Hepatocyte (in vitro differentiated cells): ENCODE results near the gene SRSF5.

Source experiments
- EZH2 ChIP-seq: fragments of 200-600 bp; sonication (generic); IDR thresholded peaks from 2 replicates; pipeline ENCODE4 v1.6.1; 2016; ENCODE audit warnings: antibody characterized with exemption, mild to moderate bottlenecking, borderline replicate concordance
- EZH2phosphoT487 ChIP-seq: fragments of 200-600 bp; sonication (generic); IDR thresholded peaks from one replicate; pipeline ENCODE4 v1.6.1; 2018; ENCODE audit warnings: antibody characterized with exemption, mild to moderate bottlenecking, low read depth, moderate library complexity; ENCODE audit not compliant: unreplicated experiment, severe bottlenecking
- TF ChIP-seq, protein P1 (sequence below): fragments of 200-600 bp; sonication (generic); IDR thresholded peaks from 2 replicates; pipeline ENCODE4 v1.5.1; 2016; ENCODE audit warnings: antibody characterized with exemption, mild to moderate bottlenecking; ENCODE audit not compliant: poor library complexity

DNA sequence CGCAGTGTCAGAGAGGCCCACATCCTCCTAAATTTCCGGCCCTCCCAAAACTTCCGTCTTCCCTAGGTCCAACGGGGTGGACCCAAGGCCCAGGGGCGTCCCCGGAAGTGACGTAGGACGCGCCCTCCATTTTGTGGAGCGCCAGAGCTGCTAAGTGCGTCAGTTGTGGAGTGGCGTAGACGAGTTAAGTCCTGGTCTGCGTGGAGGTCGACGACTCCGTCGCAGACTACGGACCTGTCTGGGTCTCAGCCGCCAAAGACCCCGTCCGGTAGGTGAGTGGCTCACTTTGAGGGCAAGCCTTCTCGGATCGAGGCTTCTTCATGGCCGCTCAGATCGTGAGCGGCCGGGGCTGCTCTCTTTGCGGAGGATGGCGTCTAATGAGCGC is at the start of gene SRSF5:
- TF ChIP-seq, protein P1, sequence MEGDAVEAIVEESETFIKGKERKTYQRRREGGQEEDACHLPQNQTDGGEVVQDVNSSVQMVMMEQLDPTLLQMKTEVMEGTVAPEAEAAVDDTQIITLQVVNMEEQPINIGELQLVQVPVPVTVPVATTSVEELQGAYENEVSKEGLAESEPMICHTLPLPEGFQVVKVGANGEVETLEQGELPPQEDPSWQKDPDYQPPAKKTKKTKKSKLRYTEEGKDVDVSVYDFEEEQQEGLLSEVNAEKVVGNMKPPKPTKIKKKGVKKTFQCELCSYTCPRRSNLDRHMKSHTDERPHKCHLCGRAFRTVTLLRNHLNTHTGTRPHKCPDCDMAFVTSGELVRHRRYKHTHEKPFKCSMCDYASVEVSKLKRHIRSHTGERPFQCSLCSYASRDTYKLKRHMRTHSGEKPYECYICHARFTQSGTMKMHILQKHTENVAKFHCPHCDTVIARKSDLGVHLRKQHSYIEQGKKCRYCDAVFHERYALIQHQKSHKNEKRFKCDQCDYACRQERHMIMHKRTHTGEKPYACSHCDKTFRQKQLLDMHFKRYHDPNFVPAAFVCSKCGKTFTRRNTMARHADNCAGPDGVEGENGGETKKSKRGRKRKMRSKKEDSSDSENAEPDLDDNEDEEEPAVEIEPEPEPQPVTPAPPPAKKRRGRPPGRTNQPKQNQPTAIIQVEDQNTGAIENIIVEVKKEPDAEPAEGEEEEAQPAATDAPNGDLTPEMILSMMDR = no peak
- TF ChIP-seq EZH2 (no peak), EZH2phosphoT487 (no peak)
